ENCODE measurements around the gene LRRC75A.
"Not testable (repeated sequence)": the region's sequence is repeated elsewhere in the genome, so short reads cannot be mapped to it uniquely, and the experiment has no call there.

Gene LRRC75A

GRCh38 chr17:16395887-16396286 is 96.1 kb downstream of the LRRC75A start:
- ATAC-seq, result not testable (repeated sequence)

- not testable (repeated sequence) for ATAC-seq
Measured at GRCh38 chr17:16392491-16392890, 99.5 kb downstream of the LRRC75A start.

Measured in activated CD4-positive, CD25-positive, alpha-beta regulatory T cell treated with anti-CD3 and anti-CD28 coated beads, Interleukin-2, amount 50 U/mL, for 24 hours (primary cell).